GM23338 (cell line): ENCODE measurements around the gene PADI1. TPM values are rescaled to one million over a fixed set of nuclear protein-coding genes. Genes with fewer than 3 reads are reported as not detected.

Experiments used
- ATAC-seq: fragments of 200-7000 bp; cut with Tn5 transposase; 3 replicates; pipeline ENCODE4 v1.9.1; 2020
- DNase-seq: peaks from one replicate; pipeline ENCODE4 v3.0.0-alpha.2; 2015; ENCODE audit warnings: low spot score
- H2AFZ ChIP-seq: fragments of 200-600 bp; sonication (generic); 2 replicates; pipeline ENCODE4 v1.8.0; 2016; ENCODE audit warnings: antibody characterized with exemption, mild to moderate bottlenecking, moderate library complexity
- H3F3A ChIP-seq: fragments of 200-600 bp; sonication (generic); replicated peaks from 2 replicates; pipeline ENCODE4 v1.8.0; 2017; ENCODE audit warnings: antibody characterized with exemption, mixed run types, low read depth
- H3K27ac ChIP-seq: fragments of 200-600 bp; sonication (generic); 2 replicates; pipeline ENCODE4 v1.6.1; 2016; ENCODE audit warnings: low read depth
- H3K27me3 ChIP-seq: fragments of 200-600 bp; sonication (generic); 2 replicates; pipeline ENCODE4 v1.8.0; 2016; ENCODE audit warnings: mild to moderate bottlenecking, mixed run types, moderate library complexity; ENCODE audit not compliant: insufficient read depth
- H3K36me3 ChIP-seq: fragments of 200-600 bp; sonication (generic); 2 replicates; pipeline ENCODE4 v1.8.0; 2016; ENCODE audit warnings: mild to moderate bottlenecking; ENCODE audit not compliant: insufficient read depth
- H3K4me1 ChIP-seq: fragments of 200-600 bp; sonication (generic); 2 replicates; pipeline ENCODE4 v1.8.0; 2016; ENCODE audit warnings: mild to moderate bottlenecking, moderate library complexity; ENCODE audit not compliant: insufficient read depth
- H3K4me2 ChIP-seq: fragments of 200-600 bp; sonication (generic); 2 replicates; pipeline ENCODE4 v1.7.1; 2017; ENCODE audit warnings: mixed run types
- H3K4me3 ChIP-seq: fragments of 200-600 bp; sonication (generic); 2 replicates; pipeline ENCODE4 v1.6.1; 2016; ENCODE audit warnings: mixed run types
- H3K79me2 ChIP-seq: fragments of 200-600 bp; sonication (generic); replicated peaks from 2 replicates; pipeline ENCODE4 v1.8.0; 2017; ENCODE audit warnings: mild to moderate bottlenecking; ENCODE audit not compliant: insufficient read depth
- H3K9me2 ChIP-seq: fragments of 200-600 bp; sonication (generic); 2 replicates; pipeline ENCODE4 v1.8.0; 2017; ENCODE audit not compliant: insufficient read depth
- H4K20me1 ChIP-seq: fragments of 200-600 bp; sonication (generic); replicated peaks from 2 replicates; pipeline ENCODE4 v1.8.0; 2017; ENCODE audit warnings: mild to moderate bottlenecking; ENCODE audit not compliant: insufficient read depth
- H3K27ac Mint-ChIP-seq: 2 replicates; pipeline ENCODE4 v1.8.0; 2020; ENCODE audit warnings: inconsistent platforms, mild to moderate bottlenecking, moderate library complexity, mixed read lengths
- H3K27me3 Mint-ChIP-seq: 3 replicates; pipeline ENCODE4 v1.8.0; 2022; ENCODE audit warnings: low read depth, mild to moderate bottlenecking, moderate library complexity, mixed read lengths, inconsistent platforms; ENCODE audit not compliant: insufficient read depth, poor library complexity
- H3K36me3 Mint-ChIP-seq: 3 replicates; pipeline ENCODE4 v1.8.0; 2021; ENCODE audit warnings: low read depth, mild to moderate bottlenecking, inconsistent platforms, moderate library complexity, mixed read lengths
- H3K4me1 Mint-ChIP-seq: 3 replicates; pipeline ENCODE4 v1.8.0; 2020; ENCODE audit warnings: mild to moderate bottlenecking, inconsistent platforms, mixed read lengths
- H3K4me3 Mint-ChIP-seq: 3 replicates; pipeline ENCODE4 v1.8.0; 2021; ENCODE audit warnings: moderate library complexity, mild to moderate bottlenecking, inconsistent platforms, mixed read lengths
- H3K9me3 Mint-ChIP-seq: 3 replicates; pipeline ENCODE4 v1.8.0; 2020; ENCODE audit warnings: moderate library complexity, mild to moderate bottlenecking, inconsistent platforms, mixed read lengths
- CREB1 ChIP-seq: fragments of 250-450 bp; sonication (Bioruptor Pico); IDR thresholded peaks from 2 replicates; pipeline ENCODE4 v1.5.0; 2020; ENCODE audit warnings: low read depth, mild to moderate bottlenecking, moderate library complexity
- CTCF ChIP-seq, 2 experiments: fragments of 200-600 bp in 1 of 2; sonication (generic) in 1 of 2; conservative IDR thresholded peaks; 2 replicates each; pipeline versions ENCODE4 v1.5.1 to v1.6.1; 2016 to 2017; ENCODE audit warnings: antibody characterized with exemption in 2 of 2, low read depth in 2 of 2, mild to moderate bottlenecking in 2 of 2, moderate library complexity in 1 of 2
- EZH2 ChIP-seq: fragments of 200-600 bp; sonication (generic); IDR thresholded peaks from one replicate; pipeline ENCODE4 v1.8.0; 2017; ENCODE audit warnings: antibody characterized with exemption, mild to moderate bottlenecking, low read depth; ENCODE audit not compliant: unreplicated experiment
- EZH2phosphoT487 ChIP-seq: fragments of 200-600 bp; sonication (generic); IDR thresholded peaks from one replicate; pipeline ENCODE4 v1.8.1; 2018; ENCODE audit warnings: antibody characterized with exemption; ENCODE audit not compliant: unreplicated experiment
- JUNB ChIP-seq: IDR thresholded peaks from one replicate; pipeline ENCODE4 v1.6.1; 2016; ENCODE audit warnings: antibody characterized with exemption; ENCODE audit not compliant: unreplicated experiment
- STAT1 ChIP-seq: IDR thresholded peaks from one replicate; pipeline ENCODE4 v1.6.1; 2016; ENCODE audit warnings: antibody characterized with exemption; ENCODE audit not compliant: unreplicated experiment
- ZNF114 ChIP-seq: fragments of 250-450 bp; sonication (Bioruptor Pico); IDR thresholded peaks from 2 replicates; pipeline ENCODE4 v1.5.0; 2020; ENCODE audit warnings: mild to moderate bottlenecking, moderate library complexity
- ZNF331 ChIP-seq: fragments of 250-450 bp; sonication (Bioruptor Pico); IDR thresholded peaks from 2 replicates; pipeline ENCODE4 v1.5.0; 2020; ENCODE audit warnings: low read depth, mild to moderate bottlenecking, moderate library complexity
- ZNF462 ChIP-seq: fragments of 250-450 bp; sonication (Bioruptor Pico); IDR thresholded peaks from 2 replicates; pipeline ENCODE4 v1.5.0; 2020; ENCODE audit warnings: mild to moderate bottlenecking, moderate library complexity
- polyA plus RNA-seq: library from polyadenylated mRNA; unstranded; fragments of >200 nt; fragmentation: Nextera tagmentation; extraction: Ambion mirVana; gene quantifications from 2 replicates; pipeline ENCODE4 v1.2.1, GENCODE V29; 2016
- total RNA-seq: library from RNA; depleted of rRNA; stranded (reverse); fragments of >200 nt; shearing (Covaris generic); gene quantifications from 2 replicates; pipeline ENCODE4 v1.2.3, GENCODE V29; 2014

The PADI1 gene
- total and polyA plus RNA-seq, 2 experiments from 2014 or later: 0.26 to 0.28 TPM

GRCh38 chr1:17263936-17264335, 59.0 kb downstream of the PADI1 start (continued):
- TF ChIP-seq ZNF462 (no peak), EZH2 (no peak), CREB1 (CRISPR knock-in tag) (no peak)

GRCh38 chr1:17264470-17264869, 59.5 kb downstream of the PADI1 start:
- no peaks in the 10 kb centered on the region for H3K9me2 ChIP-seq
- no peaks in the 10 kb centered on the region for H3F3A ChIP-seq
- ATAC-seq (no peak), DNase-seq (no peak)
- no peaks in the 10 kb centered on the region for H3K36me3 ChIP-seq
- no peak overlapping the region for H3K27ac Mint-ChIP-seq
- no peak overlapping the region for H3K4me3 ChIP-seq
- H3K27ac ChIP-seq: no peak overlapping the region
- H3K4me3 Mint-ChIP-seq: no peak overlapping the region
- no peaks in the 10 kb centered on the region for H3K27me3 Mint-ChIP-seq
- no peaks in the 10 kb centered on the region for H3K9me3 Mint-ChIP-seq
- H3K27me3 ChIP-seq: no peaks in the 10 kb centered on the region
- H3K4me1 ChIP-seq: no peaks in the 10 kb centered on the region
- no peaks in the 10 kb centered on the region for H4K20me1 ChIP-seq
- H3K79me2 ChIP-seq: no peaks in the 10 kb centered on the region
- no peak overlapping the region for H2AFZ ChIP-seq
- no peaks in the 10 kb centered on the region for H3K36me3 Mint-ChIP-seq
- no peak overlapping the region for H3K4me2 ChIP-seq
- H3K4me1 Mint-ChIP-seq: no peaks in the 10 kb centered on the region
- TF ChIP-seq STAT1 (no peak), EZH2phosphoT487 (no peak), ZNF462 (no peak), ZNF331 (no peak), JUNB (no peak), CTCF (conservative IDR thresholded peaks at IDR 0.05; ENCODE audit: low read depth in 2 of 2) (no peak), ZNF114 (no peak)
